Mesothelial cell of epicardium (in vitro differentiated cells): ENCODE measurements around the gene FRMD1. TPM values are rescaled to one million over a fixed set of nuclear protein-coding genes. Genes with fewer than 3 reads are reported as not detected.

Source experiments
- DNase-seq, 2 experiments: peaks; one replicate each; pipeline ENCODE4 v3.0.0; 2021; ENCODE audit warnings: low spot score in 2 of 2; ENCODE audit not compliant: unreplicated experiment in 2 of 2
- H3K27ac Mint-ChIP-seq: 2 replicates; pipeline ENCODE4 v1.8.0; 2021; ENCODE audit warnings: mixed read lengths
- H3K27me3 Mint-ChIP-seq: 2 replicates; pipeline ENCODE4 v1.8.0; 2021; ENCODE audit warnings: low read depth, mixed read lengths
- H3K36me3 Mint-ChIP-seq: 2 replicates; pipeline ENCODE4 v1.8.0; 2021; ENCODE audit warnings: mixed read lengths
- H3K4me1 Mint-ChIP-seq: 2 replicates; pipeline ENCODE4 v1.8.0; 2021; ENCODE audit warnings: mixed read lengths
- H3K4me3 Mint-ChIP-seq: 2 replicates; pipeline ENCODE4 v1.8.0; 2021; ENCODE audit warnings: mild to moderate bottlenecking, moderate library complexity, mixed read lengths
- H3K9me3 Mint-ChIP-seq: 2 replicates; pipeline ENCODE4 v1.8.0; 2021; ENCODE audit warnings: mixed read lengths
- total RNA-seq: library from RNA; stranded (reverse); gene quantifications from 3 replicates; pipeline ENCODE4 v1.2.1, GENCODE V29; 2021
- TF ChIP-seq, protein P1 (sequence below): fragments of 200-600 bp; sonication (generic); IDR thresholded peaks from one replicate; pipeline ENCODE4 v1.5.0; 2021; ENCODE audit warnings: antibody characterized with exemption; ENCODE audit not compliant: unreplicated experiment

Gene FRMD1
- total RNA-seq, 1 donor from 2014 or later, result not detected

DNA sequence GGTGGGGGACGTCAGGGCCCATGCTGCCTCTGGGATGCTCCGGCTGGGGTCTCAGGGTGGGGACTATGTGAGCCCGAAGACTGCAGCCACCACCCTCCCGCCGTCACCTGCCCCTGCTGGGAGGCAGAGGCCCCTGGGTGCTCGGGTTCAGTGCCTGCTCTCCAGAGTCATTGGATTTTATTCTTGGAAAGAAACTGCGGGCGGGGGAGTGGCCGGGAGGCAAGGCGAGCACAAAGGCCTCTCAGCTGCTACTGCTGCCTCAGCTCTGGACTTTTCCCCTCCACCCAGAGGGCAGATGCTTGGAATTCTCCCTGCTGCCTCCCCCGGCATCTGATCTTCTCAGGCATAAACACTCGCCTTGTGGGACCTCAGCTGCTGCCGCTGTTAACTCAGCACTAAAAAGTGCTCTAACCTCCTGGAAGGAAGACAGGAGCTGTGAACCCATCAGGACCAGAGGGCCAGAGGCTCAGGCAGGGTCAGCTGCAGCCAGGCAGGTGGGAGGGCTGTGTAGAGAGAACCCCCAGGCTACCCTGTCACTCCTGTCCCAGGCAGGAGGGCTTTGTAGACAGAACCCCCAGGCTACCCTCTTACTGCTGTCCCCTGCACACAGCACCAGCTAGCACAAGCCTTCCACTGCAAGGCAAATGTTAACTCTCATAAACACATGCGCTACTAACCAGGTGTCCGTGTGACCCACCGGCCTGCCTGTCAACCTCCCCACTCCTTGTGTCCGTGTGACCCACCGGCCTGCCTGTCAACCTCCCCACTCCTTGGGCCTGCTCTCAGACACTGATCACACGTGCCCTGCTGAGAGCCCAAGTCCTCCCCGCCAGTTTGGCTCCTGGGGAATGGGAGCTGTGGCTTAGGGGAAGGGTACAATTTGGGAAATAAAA, 9.4 kb upstream of the FRMD1 start:
- Mint-ChIP-seq H3K27me3 (no peaks in the 10 kb centered on the region), H3K27ac (peak overlapping the region; percentile 91), H3K4me1 (peaks cover 37% of the 10 kb centered on the region), H3K4me3 (no peak overlapping the region), H3K36me3 (no peaks in the 10 kb centered on the region), H3K9me3 (no peaks in the 10 kb centered on the region)
- TF ChIP-seq, protein P1, sequence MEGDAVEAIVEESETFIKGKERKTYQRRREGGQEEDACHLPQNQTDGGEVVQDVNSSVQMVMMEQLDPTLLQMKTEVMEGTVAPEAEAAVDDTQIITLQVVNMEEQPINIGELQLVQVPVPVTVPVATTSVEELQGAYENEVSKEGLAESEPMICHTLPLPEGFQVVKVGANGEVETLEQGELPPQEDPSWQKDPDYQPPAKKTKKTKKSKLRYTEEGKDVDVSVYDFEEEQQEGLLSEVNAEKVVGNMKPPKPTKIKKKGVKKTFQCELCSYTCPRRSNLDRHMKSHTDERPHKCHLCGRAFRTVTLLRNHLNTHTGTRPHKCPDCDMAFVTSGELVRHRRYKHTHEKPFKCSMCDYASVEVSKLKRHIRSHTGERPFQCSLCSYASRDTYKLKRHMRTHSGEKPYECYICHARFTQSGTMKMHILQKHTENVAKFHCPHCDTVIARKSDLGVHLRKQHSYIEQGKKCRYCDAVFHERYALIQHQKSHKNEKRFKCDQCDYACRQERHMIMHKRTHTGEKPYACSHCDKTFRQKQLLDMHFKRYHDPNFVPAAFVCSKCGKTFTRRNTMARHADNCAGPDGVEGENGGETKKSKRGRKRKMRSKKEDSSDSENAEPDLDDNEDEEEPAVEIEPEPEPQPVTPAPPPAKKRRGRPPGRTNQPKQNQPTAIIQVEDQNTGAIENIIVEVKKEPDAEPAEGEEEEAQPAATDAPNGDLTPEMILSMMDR, result no peak
- peak; percentile 48 to 70 for DNase-seq

DNA sequence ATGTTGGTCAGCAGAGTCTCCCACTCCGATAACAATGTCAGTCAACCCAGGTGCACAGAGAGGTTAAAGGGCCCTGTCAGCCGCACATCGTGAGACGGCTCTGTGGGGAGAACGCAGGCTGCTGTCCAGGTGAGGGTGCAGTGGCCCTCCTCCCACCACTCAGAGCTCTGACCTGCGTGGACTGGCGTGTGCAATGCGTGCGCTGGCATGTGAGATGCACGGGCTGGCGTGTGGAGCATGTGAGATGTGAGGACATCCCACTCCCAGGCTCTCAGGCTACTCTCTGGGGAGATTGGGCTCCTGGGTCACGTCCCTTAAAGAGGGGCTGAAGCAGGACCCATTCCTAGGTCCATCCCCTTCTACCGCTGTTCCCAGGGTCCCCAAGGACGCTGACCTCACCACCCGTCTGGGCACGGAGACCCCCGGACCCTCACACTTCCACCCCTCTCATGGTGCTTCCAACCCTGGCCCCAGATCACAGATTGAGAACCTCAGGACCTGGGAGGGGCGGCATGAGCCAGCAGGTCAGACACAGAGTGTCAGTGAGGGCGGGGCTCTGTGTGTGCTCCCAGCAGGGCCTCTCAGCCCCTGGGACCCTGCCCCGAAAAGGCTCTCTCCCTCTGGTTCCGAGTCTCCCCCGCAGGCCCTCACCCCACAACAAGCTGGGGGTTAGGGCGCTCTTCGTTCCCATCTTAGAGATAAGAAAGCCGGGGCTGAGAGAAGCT, 8.6 kb upstream of the FRMD1 start:
- Mint-ChIP-seq H3K27ac (peak overlapping the region; percentile 91), H3K36me3 (no peaks in the 10 kb centered on the region), H3K4me3 (no peak overlapping the region), H3K27me3 (no peaks in the 10 kb centered on the region), H3K4me1 (peaks cover 40% of the 10 kb centered on the region), H3K9me3 (no peaks in the 10 kb centered on the region)
- no peak for DNase-seq
- TF ChIP-seq, protein P1, result no peak

DNA sequence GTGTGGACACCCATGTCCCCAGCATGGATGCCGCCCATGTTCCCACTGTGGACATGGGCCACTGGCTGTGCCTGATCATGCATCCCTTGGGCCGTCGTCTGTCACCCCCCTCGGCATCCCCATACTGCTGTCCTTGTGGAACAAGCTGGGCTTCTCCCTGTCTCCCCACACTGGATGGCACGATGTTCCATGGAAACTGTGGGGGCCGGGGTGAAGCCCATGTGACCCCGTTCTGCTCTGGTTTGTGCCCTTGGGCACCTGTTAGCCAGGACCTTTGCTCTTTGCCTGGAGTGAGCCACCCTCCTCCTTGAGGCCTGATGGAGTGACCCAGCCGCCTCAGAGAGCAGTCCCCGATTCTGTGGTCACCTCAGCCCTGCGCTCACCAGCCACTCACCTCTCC, 7.6 kb upstream of the FRMD1 start:
- Mint-ChIP-seq H3K36me3 (no peaks in the 10 kb centered on the region), H3K4me3 (no peak overlapping the region), H3K4me1 (peaks cover 40% of the 10 kb centered on the region), H3K27me3 (no peaks in the 10 kb centered on the region), H3K9me3 (no peaks in the 10 kb centered on the region), H3K27ac (no peak overlapping the region)
- no peak for DNase-seq
- TF ChIP-seq, protein P1, result no peak

DNA sequence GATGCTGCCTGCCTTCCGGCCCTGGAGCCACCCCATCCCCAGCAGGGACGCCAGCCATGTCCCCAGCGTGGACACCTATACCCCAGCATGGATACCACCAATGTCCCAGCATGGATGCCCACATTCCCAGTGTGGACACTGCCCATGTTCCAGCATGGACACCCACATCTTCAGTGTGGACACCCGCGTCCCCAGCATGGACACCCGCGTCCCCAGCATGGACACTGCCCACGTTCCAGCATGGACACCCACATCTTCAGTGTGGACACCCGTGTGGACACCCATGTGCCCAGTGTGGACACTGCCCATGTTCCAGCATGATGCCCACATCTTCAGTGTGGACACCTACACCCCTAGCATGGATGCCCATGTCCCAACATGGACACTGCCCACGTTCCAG, 7.1 kb upstream of the FRMD1 start:
- Mint-ChIP-seq H3K27me3 (no peaks in the 10 kb centered on the region), H3K4me3 (no peak overlapping the region), H3K36me3 (no peaks in the 10 kb centered on the region), H3K9me3 (no peaks in the 10 kb centered on the region), H3K4me1 (peaks cover 37% of the 10 kb centered on the region), H3K27ac (no peak overlapping the region)
- TF ChIP-seq, protein P1, result no peak
- DNase-seq, result no peak

DNA sequence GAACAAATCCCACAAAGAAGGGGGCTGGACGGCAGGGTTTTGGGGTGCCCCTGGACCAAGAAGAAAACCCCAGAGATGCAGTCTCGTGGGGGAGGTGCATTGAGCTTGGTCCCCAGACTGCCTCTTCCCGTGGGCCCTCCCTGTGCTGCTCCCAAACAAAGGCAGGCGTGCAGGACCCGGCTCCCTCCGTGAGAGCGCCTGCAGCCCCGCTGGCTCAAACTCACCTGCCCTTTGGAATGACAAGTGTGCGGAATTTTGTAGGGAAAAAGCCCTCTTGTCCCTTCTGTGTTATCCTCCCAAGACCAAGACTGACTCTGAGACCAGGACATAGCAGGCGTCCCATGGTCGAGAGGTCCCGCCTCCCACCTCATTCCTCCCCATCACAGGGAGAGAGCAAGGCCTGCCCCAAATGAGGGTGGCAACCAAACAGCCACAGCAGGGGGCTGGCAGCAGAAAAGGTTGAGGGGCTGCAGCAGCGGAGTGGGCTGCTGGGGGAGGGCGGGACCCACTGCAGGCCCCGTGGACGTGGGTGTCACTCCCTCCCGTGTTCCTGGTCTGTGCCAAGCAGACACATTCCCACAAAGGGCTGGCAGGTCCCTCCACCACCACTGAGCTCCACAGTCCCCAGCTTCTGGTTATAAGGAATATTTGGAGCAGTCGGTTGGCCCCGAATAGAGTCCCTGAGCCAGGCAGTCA, 5.6 kb upstream of the FRMD1 start:
- no peaks in the 10 kb centered on the region for H3K9me3 Mint-ChIP-seq
- peaks cover 23% of the 10 kb centered on the region for H3K4me1 Mint-ChIP-seq
- H3K27ac Mint-ChIP-seq, result no peak overlapping the region
- no peak for DNase-seq
- no peaks in the 10 kb centered on the region for H3K27me3 Mint-ChIP-seq
- TF ChIP-seq, protein P1, result no peak
- no peaks in the 10 kb centered on the region for H3K36me3 Mint-ChIP-seq
- H3K4me3 Mint-ChIP-seq, result no peak overlapping the region
